Measurements from ENCODE around the gene BPI. TPM values are rescaled to one million over a fixed set of nuclear protein-coding genes. Genes with fewer than 3 reads are reported as not detected.
"Not testable (repeated sequence)": the region's sequence is repeated elsewhere in the genome, so short reads cannot be mapped to it uniquely, and the experiment has no call there.

BPI gene
- polyA plus RNA-seq, 4 donors, result 0.38 to 1.5 (median 0.74) TPM; not detected in 1

GRCh38 chr20:38355161-38356012 lies 51.4 kb downstream of the BPI start:
- no peak for DNase-seq (ENCODE audit: low read depth in 4 of 4, low spot score in 2 of 4)

- DNase-seq (ENCODE audit: low read depth in 4 of 4, low spot score in 2 of 4), result no peak
Observed at GRCh38 chr20:38357653-38358207, 53.8 kb downstream of the BPI start.

GRCh38 chr20:38358556-38358955 lies 54.6 kb downstream of the BPI start:
- no peak for DNase-seq (ENCODE audit: low read depth in 4 of 4, low spot score in 2 of 4)

- no peak for DNase-seq (ENCODE audit: low read depth in 4 of 4, low spot score in 2 of 4)
Observed at GRCh38 chr20:38363004-38363747, 59.2 kb downstream of the BPI start.

GRCh38 chr20:38369389-38369788 lies 65.4 kb downstream of the BPI start:
- DNase-seq (ENCODE audit: low read depth in 4 of 4, low spot score in 2 of 4), result no peak

- no peak for DNase-seq (ENCODE audit: low read depth in 4 of 4, low spot score in 2 of 4)
Observed at GRCh38 chr20:38372806-38373205, 68.8 kb downstream of the BPI start.

DNA sequence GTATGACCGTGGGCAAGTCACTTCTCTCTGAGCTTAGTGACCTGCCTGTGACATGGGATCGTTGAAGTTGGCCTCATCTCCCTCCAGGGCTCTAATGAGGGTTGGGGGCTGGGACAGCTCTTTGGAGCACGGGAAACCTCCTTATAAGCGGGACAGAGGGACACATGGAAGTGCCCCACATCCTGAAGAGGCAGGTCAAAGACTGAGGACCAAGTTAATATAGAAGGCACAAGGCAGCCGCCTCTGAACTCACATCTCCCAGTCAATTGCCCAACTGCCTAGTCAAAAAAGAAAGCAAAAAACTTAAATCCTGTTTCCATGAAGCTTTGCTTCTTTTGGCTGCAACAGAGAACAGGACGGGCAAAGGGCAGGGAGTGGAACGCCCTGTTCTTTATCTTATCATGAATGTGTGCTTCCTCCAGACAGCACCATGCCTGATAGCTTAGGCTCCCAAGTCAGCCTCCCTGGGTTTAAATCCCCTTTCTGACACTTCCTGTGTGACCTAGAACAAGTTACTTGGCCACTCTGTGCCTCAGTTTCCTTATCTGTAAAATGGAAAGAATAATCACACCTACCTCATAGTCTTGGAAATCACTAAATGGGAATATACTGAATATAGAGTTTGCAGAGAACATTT lies 69.4 kb downstream of the BPI start:
- no peak for DNase-seq (ENCODE audit: low read depth in 4 of 4, low spot score in 2 of 4)

- DNase-seq (ENCODE audit: low read depth in 4 of 4, low spot score in 2 of 4), result no peak
Observed at GRCh38 chr20:38373898-38374297, 69.9 kb downstream of the BPI start.

DNA sequence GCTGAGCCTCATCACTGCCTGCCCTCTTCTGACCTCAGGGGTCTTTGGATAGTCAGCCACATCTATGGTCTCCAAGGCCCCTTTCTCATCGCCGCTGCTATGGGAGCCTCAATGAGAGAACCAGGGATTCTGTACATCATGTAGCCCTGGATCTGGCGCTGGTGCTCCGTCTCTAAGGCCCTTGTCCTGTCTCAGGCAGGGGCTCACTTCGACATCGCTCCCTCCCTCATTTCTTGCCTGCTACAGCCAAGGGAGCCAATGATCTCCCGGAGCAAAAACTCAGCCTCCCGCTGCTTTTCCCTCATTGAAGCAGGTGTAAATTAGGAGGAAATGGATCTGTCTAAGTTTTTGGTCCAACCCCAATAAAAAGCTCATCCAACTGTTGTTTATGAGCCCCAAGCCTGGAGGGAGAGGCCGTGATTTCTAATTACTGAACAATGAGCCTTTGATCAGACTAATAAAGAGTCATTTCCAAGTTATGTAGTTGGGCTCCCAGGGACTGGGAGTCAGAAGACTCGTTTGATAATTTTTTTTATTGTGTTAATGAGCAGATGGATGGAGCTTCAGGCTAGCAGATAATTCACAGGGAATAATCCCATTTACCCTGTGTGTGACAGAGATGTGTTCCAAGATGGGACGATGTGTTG lies 73.2 kb downstream of the BPI start:
- no peak for DNase-seq (ENCODE audit: low read depth in 4 of 4, low spot score in 2 of 4)

GRCh38 chr20:38377838-38378237 lies 73.9 kb downstream of the BPI start:
- DNase-seq (ENCODE audit: low read depth in 4 of 4, low spot score in 2 of 4), result not testable (repeated sequence)

- DNase-seq (ENCODE audit: low read depth in 4 of 4, low spot score in 2 of 4), result no peak
Observed at GRCh38 chr20:38383147-38383546, 79.2 kb downstream of the BPI start.

DNA sequence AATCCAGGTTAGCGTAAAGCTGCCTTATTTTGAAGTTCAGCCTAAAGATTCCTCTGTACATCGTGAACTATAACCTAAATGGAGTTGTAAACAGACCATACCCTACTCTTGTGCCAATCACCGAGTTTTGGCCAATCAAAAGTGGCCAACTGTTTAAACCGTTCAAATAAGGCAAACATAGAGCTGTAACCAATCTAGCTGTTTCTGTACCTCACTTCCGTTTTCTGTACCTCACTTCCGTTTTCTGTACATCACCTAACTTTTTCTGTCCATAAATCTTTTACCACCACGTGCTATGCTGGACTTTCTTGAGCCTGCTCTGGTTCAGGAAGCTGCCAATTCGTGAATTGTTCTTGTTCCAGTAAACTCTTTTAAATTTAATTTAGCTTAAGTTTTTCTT lies 82.0 kb downstream of the BPI start:
- no peak for DNase-seq (ENCODE audit: low read depth in 4 of 4, low spot score in 2 of 4)

DNA sequence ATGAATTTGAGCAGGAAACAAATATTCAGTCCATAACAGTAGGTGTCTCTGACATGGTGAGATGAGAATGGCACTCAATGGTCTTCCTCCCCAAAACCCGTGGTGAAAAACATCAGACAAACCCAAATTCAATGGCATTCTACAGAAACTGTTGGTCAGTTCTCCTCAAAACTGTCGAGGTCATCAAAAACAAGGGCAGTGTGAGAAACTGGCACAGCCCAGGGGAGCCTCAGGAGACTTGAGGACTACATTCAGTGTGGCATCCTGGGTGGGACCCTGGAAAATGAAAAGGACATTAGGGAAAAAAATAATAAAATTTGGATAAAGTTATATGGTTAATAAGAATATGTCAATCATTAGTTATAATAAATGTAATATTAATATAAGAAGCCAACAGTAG lies 82.9 kb downstream of the BPI start:
- DNase-seq (ENCODE audit: low read depth in 4 of 4, low spot score in 2 of 4), result no peak

Other genes starting within 250 kb of the BPI start
- gene TGM2, start 138.9 kb upstream of the BPI start, polyA plus RNA-seq (ENCODE audit: insufficient read length in 4 of 4), result 10 to 100 TPM; 35.8 to 38.1 (median 36.4) TPM
- 1 to 10 TPM; 2.3 to 5.5 (median 4.4) TPM for gene KIAA1755, start 43.4 kb upstream of the BPI start, polyA plus RNA-seq (ENCODE audit: insufficient read length in 4 of 4)
- under 1 TPM in 1 of 4 donors, not detected in 3; 0.23 TPM for gene LBP, start 42.3 kb downstream of the BPI start, polyA plus RNA-seq (ENCODE audit: insufficient read length in 4 of 4)
- gene SNHG17, start 131.2 kb downstream of the BPI start, polyA plus RNA-seq (ENCODE audit: insufficient read length in 4 of 4), result 10 to 100 TPM; 28.2 to 75.8 (median 33.0) TPM
- gene RALGAPB, start 168.7 kb downstream of the BPI start, polyA plus RNA-seq (ENCODE audit: insufficient read length in 4 of 4), result 10 to 100 TPM; 28.4 to 44.4 (median 38.3) TPM

Data from left renal cortex interstitium (tissue), 4 donors.